GM18868 (cell line): Measurements from ENCODE around the gene FAM53A.
"Not testable (repeated sequence)": the region's sequence is repeated elsewhere in the genome, so short reads cannot be mapped to it uniquely, and the experiment has no call there.

Experiments used
- ATAC-seq: cut with Tn5 transposase; IDR thresholded peaks from one replicate; pipeline ENCODE4 v1.9.1; 2021; ENCODE audit warnings: mild to moderate bottlenecking, moderate library complexity; ENCODE audit not compliant: unreplicated experiment

FAM53A gene

DNA sequence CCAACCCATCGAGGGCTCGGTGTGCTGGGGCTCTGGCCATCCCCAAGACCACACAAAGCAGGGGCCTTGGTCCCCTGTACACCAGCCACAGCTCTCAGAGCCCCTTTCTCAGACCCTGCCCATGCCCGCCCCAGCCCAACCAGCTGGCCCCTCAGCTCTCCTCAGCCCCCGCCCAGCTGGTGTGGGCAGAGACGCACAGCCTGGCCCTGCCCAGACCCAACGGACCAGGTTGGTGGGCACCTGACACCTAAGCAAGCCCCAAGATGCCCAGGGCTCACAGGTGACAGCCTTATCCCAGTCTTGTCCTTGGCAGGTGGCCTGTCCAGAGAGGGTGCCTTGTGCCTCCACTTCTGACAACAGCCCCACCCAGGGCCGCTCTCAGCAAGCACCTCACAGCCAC is 42.4 kb downstream of the FAM53A start:
- no peak for ATAC-seq

DNA sequence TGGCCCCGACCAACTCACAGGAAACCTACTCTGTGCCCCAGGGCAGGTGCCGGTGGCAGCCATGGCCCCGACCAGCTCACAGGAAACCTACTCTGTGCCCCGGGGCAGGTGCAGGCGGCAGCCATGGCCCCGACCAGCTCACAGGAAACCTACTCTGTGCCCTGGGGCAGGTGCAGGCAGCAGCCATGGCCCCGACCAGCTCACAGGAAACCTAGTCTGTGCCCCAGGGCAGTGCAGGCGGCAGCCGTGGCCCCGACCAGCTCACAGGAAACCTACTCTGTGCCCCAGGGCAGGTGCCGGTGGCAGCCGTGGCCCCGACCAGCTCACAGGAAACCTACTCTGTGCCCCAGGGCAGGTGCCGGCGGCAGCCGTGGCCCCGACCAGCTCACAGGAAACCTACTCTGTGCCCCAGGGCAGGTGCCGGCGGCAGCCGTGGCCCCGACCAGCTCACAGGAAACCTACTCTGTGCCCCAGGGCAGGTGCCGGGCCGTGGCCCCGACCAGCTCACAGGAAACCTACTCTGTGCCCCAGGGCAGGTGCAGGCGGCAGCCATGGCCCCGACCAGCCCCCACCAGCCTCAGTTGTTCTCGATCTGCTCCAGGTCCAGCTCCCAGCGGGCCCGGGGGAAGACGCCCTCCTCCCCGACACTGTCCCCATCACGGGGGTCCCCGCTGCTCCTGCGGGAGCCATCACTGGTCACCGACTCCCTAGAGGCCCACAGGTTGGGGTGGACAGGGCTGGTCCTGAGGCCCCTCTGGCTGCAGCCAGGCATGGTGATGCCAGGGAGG is 43.2 kb downstream of the FAM53A start:
- not testable (repeated sequence) for ATAC-seq

DNA sequence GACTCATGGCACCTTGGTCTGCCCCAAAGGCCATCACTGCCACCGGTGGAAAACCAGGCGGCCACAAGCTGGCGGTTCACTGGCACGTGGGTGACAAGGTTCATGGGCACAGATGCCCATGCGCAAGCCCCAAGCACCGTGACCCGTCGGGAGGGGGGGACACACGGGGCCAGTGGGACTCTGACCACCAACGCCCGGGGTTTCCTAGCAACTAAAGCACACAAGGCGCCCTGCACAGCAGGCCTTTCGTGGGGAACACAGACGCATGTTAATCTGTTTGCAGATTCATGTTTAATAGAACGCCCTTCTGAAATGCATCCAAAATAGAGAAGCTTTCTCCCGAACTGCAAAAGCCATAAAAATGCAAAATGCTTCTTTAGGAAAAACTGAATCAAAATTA is 43.9 kb downstream of the FAM53A start:
- ATAC-seq: no peak

DNA sequence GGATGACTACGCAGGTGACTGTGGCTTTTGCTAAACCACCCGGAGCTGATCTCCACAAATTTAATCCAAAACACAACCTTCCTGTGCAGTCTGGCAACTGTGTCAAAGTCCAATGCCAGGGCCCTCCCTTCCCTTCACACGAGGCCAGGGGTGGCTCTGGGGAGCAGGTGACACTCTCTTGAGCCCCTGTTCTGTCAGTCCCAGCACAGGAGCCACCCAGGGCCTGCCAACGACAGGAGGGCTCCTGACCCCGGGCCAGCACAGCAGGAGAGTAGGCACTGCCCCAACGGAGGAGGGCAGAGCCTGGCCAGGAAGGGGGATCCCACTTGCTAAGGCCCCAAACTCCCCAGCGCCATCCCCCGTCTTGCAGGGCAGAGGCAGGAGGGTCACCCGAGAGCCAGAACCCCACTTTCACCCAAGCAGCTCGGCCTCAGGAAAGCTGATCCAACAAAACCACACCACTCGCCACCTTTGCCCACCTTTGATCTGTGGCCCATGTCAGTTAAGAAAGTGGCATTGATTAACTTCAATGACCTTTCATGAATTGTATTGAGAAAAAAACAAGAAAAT is 44.7 kb downstream of the FAM53A start:
- ATAC-seq: no peak

DNA sequence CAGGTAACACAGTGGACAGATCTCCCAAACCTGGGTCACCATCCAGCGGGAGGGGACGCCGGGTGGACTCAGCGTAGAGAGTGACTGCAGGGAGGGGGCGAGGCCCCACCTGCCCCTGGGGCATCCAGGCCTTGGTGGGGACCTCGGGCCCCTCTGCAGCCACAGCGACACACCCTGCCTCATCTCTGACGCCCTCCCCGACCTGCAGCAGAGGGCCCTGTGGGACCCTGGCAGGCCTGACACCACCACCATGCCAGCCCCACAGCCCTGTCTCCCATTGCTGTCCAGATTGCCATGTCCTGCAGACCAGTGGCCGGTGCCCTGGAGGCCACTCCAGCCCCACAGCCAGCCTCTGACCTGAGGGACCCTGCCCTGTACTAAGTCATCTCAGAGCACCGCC is 45.2 kb downstream of the FAM53A start:
- no peak for ATAC-seq

DNA sequence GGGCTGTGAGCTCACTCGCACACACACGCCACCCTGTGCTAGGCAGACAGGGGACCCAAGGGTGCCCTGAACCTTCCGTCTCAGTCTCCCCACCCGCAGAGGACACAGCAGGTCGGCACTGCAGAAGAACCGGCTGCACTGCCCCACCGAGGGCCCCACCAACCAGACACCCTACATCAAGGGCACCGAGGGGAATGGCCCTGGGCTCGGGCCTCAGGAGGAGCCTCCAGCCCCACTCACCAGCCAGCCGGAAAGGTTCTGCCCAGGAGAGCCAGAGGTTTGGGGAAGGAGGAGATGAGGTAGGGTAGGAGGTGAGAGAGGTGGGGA is 45.9 kb downstream of the FAM53A start:
- ATAC-seq: no peak

DNA sequence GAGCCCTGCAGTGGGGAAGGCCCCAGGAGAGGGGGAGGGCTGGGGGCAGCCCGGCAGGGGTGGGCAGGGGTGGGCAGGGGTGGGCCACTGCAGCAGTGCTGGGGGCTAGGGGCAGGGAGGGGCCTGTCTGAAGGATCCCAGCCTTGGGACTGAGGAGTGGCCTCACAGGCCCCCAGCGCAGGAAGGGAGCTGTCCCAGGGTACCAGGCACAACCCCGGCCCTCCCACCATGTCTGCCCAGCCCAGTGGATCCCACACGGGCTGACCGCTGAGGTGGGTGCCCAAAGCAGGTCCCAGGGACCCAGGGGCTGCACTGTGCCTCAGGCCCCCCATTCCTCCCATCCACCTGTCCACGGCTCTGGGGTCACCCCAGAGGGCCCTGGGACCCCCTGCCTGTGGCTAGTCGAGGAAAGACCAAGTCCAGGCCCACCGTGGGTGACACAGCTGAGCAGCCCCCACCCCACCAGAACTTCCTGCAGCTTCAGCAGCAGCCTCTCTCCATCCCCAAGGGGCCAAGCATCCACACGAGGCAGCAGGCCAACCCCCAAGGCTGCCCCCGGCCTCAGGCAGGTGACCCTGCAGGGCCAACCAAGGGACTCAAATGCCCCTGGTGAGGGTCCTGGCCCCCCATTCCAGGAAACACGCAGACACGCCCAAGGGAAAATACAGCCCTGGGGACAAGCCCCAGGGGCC is 46.4 kb downstream of the FAM53A start:
- no peak for ATAC-seq

DNA sequence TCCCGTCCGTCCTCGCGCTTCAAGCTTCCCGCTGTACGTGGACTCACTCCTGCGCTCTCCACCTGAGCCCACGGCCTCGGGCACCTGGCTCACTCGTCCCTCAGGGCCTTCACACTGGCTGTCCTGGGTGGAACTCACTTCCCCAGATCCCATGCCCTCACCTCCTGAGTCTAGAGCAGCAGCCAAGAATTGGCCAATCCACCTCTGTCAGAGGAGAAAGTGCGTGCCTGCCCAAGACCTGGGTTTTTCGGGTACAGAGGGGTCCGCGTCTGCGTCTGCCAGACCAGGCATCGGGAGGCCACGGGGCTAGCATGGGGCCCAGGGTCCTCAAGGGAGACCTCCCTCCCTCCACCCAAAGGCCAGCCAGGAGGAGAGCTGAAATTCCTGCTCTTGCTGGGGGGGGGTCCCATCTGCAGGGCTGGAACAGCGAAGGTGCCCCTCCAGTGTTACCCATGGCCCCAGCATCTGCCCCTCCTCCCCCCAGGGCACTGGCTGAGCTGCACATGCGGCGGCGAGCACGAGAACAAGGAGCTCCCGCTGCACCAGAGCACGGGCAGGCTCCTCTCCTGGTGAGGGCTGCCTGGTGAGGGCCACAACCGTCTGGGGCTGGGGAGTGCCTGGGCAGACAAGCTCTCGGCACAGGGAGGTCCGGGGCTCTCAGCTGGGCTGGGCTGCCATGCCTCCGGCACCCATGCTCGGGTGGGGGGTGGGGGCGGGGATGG is 47.5 kb downstream of the FAM53A start:
- no peak for ATAC-seq

DNA sequence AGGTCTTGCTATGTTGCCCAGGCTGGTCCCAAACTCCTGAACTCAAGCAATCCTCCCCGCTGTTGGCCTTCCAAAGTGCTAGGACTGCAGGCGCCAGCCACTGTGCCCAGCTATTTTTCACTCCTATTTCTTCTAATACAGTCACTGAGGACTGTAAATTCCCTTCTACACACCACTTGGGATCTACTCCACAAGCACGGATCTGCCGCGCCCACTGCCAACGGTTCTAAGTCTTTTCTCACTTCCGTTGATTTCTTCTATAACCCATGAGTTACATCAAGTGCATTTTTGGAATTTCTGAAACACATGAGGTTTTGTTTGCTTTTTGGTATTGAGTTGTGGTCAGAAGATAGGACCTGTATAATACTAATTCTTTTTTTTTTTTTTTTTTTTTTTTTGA is 48.6 kb downstream of the FAM53A start:
- ATAC-seq: no peak

DNA sequence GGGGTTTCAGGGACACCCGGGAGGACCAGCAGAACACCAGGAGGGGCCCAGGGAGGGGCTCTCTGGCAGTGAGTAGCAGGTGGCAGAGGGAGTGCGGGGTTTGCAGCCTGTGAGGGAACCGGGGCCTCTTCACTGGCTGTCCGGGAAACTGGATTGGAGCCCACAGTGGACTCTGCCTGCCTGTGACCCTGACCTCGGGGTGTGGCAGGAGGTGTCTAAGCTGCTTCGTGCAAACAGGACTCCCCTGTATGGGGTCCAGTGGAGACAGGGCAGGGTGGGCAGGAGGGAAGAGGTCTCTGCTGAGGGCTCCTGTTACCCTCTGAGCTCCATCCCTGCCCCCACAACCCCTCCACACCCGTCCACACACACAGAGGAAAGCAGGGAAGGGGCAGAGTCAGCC is 50.1 kb downstream of the FAM53A start:
- no peak for ATAC-seq

DNA sequence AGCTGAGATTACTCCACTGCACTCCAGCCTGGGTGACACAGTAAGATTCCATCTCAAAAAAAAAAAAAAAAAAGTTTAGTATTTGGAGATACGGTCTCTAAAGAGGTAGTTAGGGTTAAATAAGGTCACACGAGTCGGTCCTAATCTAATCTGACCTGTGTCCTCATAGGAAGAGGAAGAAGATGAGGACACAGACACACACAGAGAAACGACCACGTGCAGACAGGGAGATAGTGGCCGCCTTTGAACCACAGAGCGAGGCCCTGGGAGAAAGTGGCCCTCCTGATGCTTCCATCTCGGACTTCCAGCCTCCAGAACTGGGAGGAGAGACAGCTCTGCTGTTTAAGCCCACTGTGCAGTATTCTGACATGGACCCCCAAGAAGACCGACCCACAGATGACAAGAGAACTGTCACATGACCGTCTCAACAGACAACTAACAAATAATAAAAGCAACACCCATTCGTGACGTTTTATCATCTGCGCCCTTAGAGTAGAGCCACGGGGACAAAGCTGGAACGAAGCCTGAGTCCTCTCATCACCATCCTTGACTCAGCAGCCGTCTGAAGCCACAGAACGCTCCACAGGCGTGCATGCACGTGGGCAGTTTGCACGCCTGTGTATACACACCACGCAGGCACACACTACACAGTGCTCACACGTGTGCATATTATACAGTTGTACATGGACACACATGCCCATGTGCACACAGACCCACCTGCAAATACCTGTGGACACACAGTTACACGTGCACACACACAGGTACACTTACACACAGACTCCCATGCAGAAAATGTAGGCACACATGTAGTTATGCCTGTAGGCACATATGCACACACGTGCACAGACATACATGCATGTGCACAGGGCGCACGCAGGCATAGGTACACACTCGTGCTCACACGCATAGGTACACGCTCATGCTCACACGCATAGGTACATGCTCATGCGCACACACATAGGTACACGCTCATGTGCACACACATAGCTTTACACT is 51.7 kb downstream of the FAM53A start:
- no peak for ATAC-seq

DNA sequence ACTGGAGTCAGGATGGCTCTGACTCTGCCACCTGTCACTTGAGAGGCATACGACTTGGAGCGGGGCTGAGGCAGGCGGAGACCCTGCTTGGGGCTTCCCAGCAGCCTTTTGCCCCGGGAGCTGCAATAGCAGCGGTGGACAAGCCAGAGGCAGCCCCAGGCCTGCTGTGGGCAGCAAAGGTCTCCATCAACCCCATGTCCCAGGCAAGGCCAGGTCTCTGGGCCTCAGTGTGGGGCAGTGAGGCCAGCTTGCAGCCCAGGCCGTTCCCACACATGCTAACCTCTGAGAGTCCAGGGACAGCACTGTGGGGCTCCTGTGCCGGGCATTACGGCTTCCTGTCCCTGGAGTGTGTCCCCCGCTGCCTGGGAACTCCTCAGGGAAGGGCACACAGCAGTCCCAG is 53.0 kb downstream of the FAM53A start:
- ATAC-seq: no peak

DNA sequence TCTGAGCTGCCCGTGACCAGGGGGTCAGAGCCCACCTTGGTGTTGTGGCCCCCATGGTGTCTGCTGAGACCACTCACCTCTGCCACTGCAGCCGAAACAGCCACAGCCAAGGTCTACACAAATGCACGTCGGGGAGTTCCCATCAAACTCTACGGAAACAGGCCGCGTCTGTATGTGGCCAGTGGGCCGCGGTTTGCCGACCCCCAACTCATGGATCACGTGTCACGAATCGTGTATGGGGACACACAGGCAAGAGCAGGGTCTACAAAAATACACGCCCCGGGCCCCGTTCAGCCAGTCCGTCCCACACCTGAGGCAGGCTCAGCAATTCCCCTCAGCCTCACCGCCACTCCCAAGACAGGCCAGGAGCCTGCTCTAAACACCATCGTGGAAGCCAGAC is 53.8 kb downstream of the FAM53A start:
- no peak for ATAC-seq

DNA sequence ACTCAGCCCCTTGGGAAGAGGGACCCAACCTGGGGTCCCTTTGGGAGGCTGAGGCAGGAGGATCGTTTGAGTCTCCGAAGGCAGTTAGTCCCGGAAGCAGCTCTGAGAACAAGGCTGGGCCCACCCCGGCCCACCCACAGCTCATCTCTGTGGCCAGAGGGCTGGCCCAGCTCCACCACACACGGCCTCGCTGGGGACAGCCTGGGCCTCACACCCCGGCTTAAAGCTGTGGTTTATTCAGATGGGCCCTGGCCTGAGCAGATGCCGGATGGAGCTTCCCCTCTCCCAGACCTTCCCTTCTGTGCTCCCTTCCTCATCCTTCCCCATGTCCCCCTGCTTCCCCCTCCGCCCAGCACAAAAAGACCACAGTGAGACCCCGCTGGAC is 54.4 kb downstream of the FAM53A start:
- ATAC-seq: no peak

DNA sequence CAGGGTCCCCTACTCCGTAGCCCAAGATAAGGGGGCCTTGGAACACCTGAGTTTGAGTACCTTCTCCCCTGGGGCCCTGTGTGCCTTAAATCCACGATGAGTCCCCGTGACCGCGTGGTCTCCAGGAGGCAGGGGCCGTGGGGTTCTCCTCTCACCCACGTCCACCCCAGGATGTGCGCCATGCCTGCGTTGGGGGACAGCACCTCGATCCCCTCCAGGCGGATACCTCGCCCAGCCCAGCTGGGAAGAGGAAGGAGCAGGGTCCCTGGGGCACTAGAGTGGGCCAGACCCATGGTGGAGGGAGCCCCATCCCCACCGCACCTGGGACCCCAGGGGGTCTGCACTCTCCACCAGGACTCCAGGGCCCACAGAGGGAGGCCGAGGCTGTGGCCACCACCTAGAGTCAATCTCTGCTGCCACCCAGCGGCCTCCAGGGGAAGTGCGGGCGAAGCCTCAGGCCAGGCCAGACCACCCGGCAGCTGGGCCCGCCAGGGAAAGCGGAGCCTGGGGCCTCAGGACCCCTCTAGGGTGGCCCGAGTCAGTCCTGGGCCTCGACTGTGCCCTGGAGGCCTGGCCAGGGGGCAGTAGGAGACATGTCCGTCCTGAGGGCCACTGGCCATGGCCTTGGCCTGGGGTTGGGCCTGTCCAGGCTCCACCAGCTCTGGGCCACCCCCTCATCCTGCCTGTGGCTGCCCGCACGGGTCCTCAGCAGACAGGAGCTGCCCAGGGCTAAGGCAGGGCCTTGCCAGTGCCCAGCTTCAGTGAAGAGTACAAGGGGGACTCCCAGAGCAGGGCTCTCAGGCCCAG is 55.0 kb downstream of the FAM53A start:
- no peak for ATAC-seq

DNA sequence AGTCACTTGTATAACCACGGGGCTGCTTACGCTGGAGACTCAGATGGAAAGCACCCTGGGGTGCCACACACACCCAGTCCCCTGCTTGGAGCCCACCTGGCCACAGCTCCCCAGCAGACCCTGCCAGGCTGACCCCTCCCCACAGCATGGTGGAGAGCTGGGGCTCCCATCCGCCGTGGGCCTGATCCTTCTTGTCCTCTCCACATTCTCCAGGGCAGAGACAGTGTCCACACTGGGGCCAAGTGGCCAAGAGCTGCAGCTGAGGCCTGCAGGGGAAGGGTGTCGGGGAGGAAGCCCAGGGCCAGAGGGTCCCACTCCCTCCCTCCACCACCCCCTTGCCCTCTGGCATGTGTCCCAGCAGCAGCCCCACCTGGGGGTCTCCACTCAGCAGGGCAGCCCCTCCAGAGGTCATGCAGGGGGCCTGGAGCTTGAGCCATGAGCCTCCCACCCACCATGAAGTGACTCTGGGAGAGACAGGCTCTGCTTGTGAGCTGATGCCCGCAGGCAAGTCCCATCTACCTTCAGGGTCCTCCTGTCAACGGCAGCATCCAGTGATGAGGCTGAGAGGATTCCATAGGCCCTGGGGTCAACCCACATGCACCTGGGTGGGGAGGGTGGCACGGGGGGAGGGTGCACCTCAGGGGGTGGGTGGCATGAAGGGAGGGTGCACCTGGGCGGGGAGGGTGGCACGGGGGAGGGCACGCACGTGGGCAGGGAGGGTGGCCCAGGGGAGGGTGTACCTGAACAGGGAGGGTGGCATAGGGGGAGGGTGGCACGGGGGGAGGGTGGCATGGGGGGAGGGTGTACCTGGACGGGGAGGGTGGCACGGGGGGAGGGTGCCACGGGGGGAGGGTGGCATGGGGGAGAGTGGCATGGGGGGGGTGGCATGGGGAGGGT is 56.4 kb downstream of the FAM53A start:
- no peak for ATAC-seq

DNA sequence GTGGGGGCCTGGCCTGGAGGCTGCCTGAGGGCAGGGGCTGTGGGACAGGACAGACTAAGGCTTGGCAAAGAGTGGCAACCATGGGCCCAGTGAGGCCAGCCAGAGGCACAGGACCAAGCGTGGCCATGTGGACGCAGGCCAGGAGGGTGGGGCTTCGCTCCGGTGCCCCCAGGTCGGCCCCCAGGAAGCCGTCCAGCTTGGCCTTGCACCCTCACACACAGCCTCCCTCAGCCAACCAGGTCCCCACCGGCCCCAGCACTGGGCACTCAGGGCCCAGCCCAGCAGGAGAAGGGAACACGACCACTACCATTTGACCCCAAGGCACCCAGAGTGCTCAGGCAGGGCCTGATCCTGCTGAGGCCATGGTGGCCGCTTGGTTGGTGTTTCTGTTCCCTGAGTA is 57.2 kb downstream of the FAM53A start:
- ATAC-seq: no peak

DNA sequence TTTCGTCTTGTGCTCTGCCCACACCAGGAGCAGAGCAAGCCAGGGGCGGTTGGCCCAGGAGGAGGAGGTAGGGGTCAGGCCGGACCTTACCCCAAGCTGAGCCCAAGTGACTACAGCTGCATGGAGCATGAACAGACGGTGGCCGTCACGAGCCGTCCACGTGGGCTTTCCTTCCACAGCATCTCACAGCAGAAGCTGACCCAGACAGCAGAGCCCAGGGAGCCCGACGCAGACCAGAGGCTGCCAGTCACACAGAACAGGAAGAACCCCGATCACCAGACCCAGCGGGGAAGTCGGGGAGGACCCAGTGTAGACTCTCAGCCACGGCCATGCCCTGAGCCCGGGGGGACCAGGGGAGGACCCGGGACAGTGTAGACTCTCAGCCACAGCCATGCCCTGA is 58.0 kb downstream of the FAM53A start:
- no peak for ATAC-seq
